Activated T-helper 2 cell treated with anti-CD3 and anti-CD28 coated beads, Interferon-gamma antibody, Interleukin-2, Interleukin-4, amounts not matched to agents 10 μg/mL and 5 μg/mL and 100 μg/mL, durations not matched to agents 14 hours and 24 hours and 36 hours (primary cell): ENCODE results near the gene MLF1. TPM values are rescaled to one million over a fixed set of nuclear protein-coding genes. Genes with fewer than 3 reads are reported as not detected.

ENCODE experiments used
- DNase-seq: peaks from one replicate; pipeline ENCODE4 v3.0.0; 2021; ENCODE audit warnings: low spot score
- H3K27ac Mint-ChIP-seq: one replicate; pipeline ENCODE4 v1.8.0; 2021; ENCODE audit warnings: mixed read lengths
- H3K27me3 Mint-ChIP-seq: one replicate; pipeline ENCODE4 v1.8.0; 2021; ENCODE audit warnings: low read depth, mixed read lengths
- H3K36me3 Mint-ChIP-seq: one replicate; pipeline ENCODE4 v1.8.0; 2021; ENCODE audit warnings: low read depth, mixed read lengths
- H3K4me1 Mint-ChIP-seq: one replicate; pipeline ENCODE4 v1.8.0; 2021; ENCODE audit warnings: low read depth, mixed read lengths
- H3K4me3 Mint-ChIP-seq: one replicate; pipeline ENCODE4 v1.8.0; 2021; ENCODE audit warnings: low read depth, mild to moderate bottlenecking, moderate library complexity, mixed read lengths
- H3K9me3 Mint-ChIP-seq: one replicate; pipeline ENCODE4 v1.8.0; 2021; ENCODE audit warnings: mixed read lengths
- intact Hi-C: fragments of 100-400 bp; cut with micrococcal nuclease; formaldehyde crosslinking; loops from one replicate; pipeline ENCODE4 v1.15.1; 2023
- total RNA-seq: library from RNA; stranded (reverse); gene quantifications from 2 replicates; pipeline ENCODE4 v1.2.3, GENCODE V29; 2022

MLF1 gene
- total RNA-seq, 1 donor from 2014 or later, result 3.4 TPM

- H3K4me1 Mint-ChIP-seq, result peaks cover 5% of the 10 kb centered on the region
- H3K9me3 Mint-ChIP-seq, result peaks cover 8% of the 10 kb centered on the region
- no peak for DNase-seq
- intact Hi-C loops, result no loop called here
- H3K4me3 Mint-ChIP-seq, result no peak overlapping the region
- H3K36me3 Mint-ChIP-seq, result no peaks in the 10 kb centered on the region
- H3K27ac Mint-ChIP-seq, result no peak overlapping the region
- peaks cover 3% of the 10 kb centered on the region for H3K27me3 Mint-ChIP-seq
Measured at GRCh38 chr3:158560979-158561378, 10.0 kb upstream of the MLF1 start.

GRCh38 chr3:158562674-158563073 is 8.3 kb upstream of the MLF1 start:
- H3K36me3 Mint-ChIP-seq, result no peaks in the 10 kb centered on the region
- no peak for DNase-seq
- intact Hi-C loops, result no loop called here
- H3K4me3 Mint-ChIP-seq, result no peak overlapping the region
- peaks cover 3% of the 10 kb centered on the region for H3K4me1 Mint-ChIP-seq
- H3K9me3 Mint-ChIP-seq, result peaks cover 8% of the 10 kb centered on the region
- peaks cover 3% of the 10 kb centered on the region for H3K27me3 Mint-ChIP-seq
- H3K27ac Mint-ChIP-seq, result no peak overlapping the region

- intact Hi-C loops, result no loop called here
- H3K27me3 Mint-ChIP-seq, result peaks cover 3% of the 10 kb centered on the region
Measured at GRCh38 chr3:158563076-158563475, 7.9 kb upstream of the MLF1 start.

GRCh38 chr3:158565076-158565475 is 5.9 kb upstream of the MLF1 start:
- H3K27me3 Mint-ChIP-seq, result peaks cover 12% of the 10 kb centered on the region
- no peak for DNase-seq
- no peaks in the 10 kb centered on the region for H3K36me3 Mint-ChIP-seq
- peaks cover 8% of the 10 kb centered on the region for H3K9me3 Mint-ChIP-seq
- H3K4me3 Mint-ChIP-seq, result no peak overlapping the region
- H3K4me1 Mint-ChIP-seq, result no peaks in the 10 kb centered on the region
- H3K27ac Mint-ChIP-seq, result no peak overlapping the region
- intact Hi-C loops, result no loop called here

More at GRCh38 chr3:158563076-158563475, 7.9 kb upstream of the MLF1 start:
- Mint-ChIP-seq H3K4me1 (peaks cover 3% of the 10 kb centered on the region), H3K36me3 (no peaks in the 10 kb centered on the region), H3K4me3 (no peak overlapping the region), H3K9me3 (peaks cover 8% of the 10 kb centered on the region), H3K27ac (no peak overlapping the region)
- DNase-seq, result no peak

GRCh38 chr3:158568784-158569183 is 2.2 kb upstream of the MLF1 start:
- Mint-ChIP-seq H3K9me3 (peaks cover 8% of the 10 kb centered on the region), H3K36me3 (no peaks in the 10 kb centered on the region), H3K27me3 (peaks cover 23% of the 10 kb centered on the region), H3K4me3 (no peak overlapping the region), H3K4me1 (peaks cover 11% of the 10 kb centered on the region), H3K27ac (no peak overlapping the region)
- DNase-seq, result no peak
- intact Hi-C loops, result no loop called here

GRCh38 chr3:158569794-158570193 is 1.2 kb upstream of the MLF1 start:
- H3K4me3 Mint-ChIP-seq, result no peak overlapping the region
- H3K4me1 Mint-ChIP-seq, result peaks cover 11% of the 10 kb centered on the region
- H3K27me3 Mint-ChIP-seq, result peaks cover 23% of the 10 kb centered on the region
- intact Hi-C loops, result loop anchor here (5.0 to 10.0 kb wide), 2 partner anchors 73 to 225 kb away; partner anchors contain the start of gene GFM1
- no peak overlapping the region for H3K27ac Mint-ChIP-seq
- H3K9me3 Mint-ChIP-seq, result peaks cover 8% of the 10 kb centered on the region
- no peaks in the 10 kb centered on the region for H3K36me3 Mint-ChIP-seq
- no peak for DNase-seq

- DNase-seq, result no peak
- intact Hi-C loops, result loop anchor here (5.0 to 10.0 kb wide), 2 partner anchors 70 to 223 kb away; partner anchors contain the start of gene GFM1
- no peaks in the 10 kb centered on the region for H3K36me3 Mint-ChIP-seq
- peaks cover 11% of the 10 kb centered on the region for H3K4me1 Mint-ChIP-seq
- H3K27me3 Mint-ChIP-seq, result peaks cover 23% of the 10 kb centered on the region
- H3K9me3 Mint-ChIP-seq, result no peaks in the 10 kb centered on the region
- H3K27ac Mint-ChIP-seq, result no peak overlapping the region
- H3K4me3 Mint-ChIP-seq, result no peak overlapping the region
Measured at GRCh38 chr3:158571969-158572765, 1.2 kb downstream of the MLF1 start.

- Mint-ChIP-seq H3K36me3 (no peaks in the 10 kb centered on the region), H3K9me3 (no peaks in the 10 kb centered on the region), H3K27me3 (peaks cover 23% of the 10 kb centered on the region), H3K4me3 (no peak overlapping the region), H3K4me1 (peaks cover 11% of the 10 kb centered on the region), H3K27ac (no peak overlapping the region)
- no peak for DNase-seq
- intact Hi-C loops, result loop anchor here (5.0 to 10.0 kb wide), 2 partner anchors 70 to 222 kb away; partner anchors contain the start of gene GFM1
Measured at GRCh38 chr3:158572766-158573060, 1.7 kb downstream of the MLF1 start.

- no peak for DNase-seq
- Mint-ChIP-seq H3K36me3 (no peaks in the 10 kb centered on the region), H3K4me3 (no peak overlapping the region), H3K4me1 (peaks cover 11% of the 10 kb centered on the region), H3K27ac (no peak overlapping the region), H3K27me3 (peaks cover 26% of the 10 kb centered on the region), H3K9me3 (no peaks in the 10 kb centered on the region)
- intact Hi-C loops, result loop anchor here (5.0 to 10.0 kb wide), 2 partner anchors 69 to 221 kb away; partner anchors contain the start of gene GFM1
Measured at GRCh38 chr3:158573714-158574113, 2.7 kb downstream of the MLF1 start.

- Mint-ChIP-seq H3K36me3 (no peaks in the 10 kb centered on the region), H3K9me3 (no peaks in the 10 kb centered on the region), H3K4me3 (no peak overlapping the region), H3K4me1 (peaks cover 11% of the 10 kb centered on the region), H3K27me3 (peaks cover 19% of the 10 kb centered on the region), H3K27ac (no peak overlapping the region)
- DNase-seq, result no peak
- intact Hi-C loops, result loop anchor here (5.0 to 10.0 kb wide), 2 partner anchors 68 to 220 kb away; partner anchors contain the start of gene GFM1
Measured at GRCh38 chr3:158574646-158575045, 3.7 kb downstream of the MLF1 start.

GRCh38 chr3:158590223-158590622 is 19.2 kb downstream of the MLF1 start:
- no peak for DNase-seq
- Mint-ChIP-seq H3K4me1 (no peaks in the 10 kb centered on the region), H3K36me3 (no peaks in the 10 kb centered on the region)

GRCh38 chr3:158600787-158601186 is 29.8 kb downstream of the MLF1 start:
- Mint-ChIP-seq H3K4me3 (no peak overlapping the region), H3K9me3 (no peaks in the 10 kb centered on the region), H3K27ac (no peak overlapping the region), H3K4me1 (no peaks in the 10 kb centered on the region), H3K36me3 (no peaks in the 10 kb centered on the region), H3K27me3 (no peaks in the 10 kb centered on the region)
- intact Hi-C loops, result no loop called here
- DNase-seq, result no peak

More at GRCh38 chr3:158590223-158590622, 19.2 kb downstream of the MLF1 start:
- intact Hi-C loops, result no loop called here
- Mint-ChIP-seq H3K27me3 (peaks cover 6% of the 10 kb centered on the region), H3K4me3 (no peak overlapping the region), H3K9me3 (no peaks in the 10 kb centered on the region), H3K27ac (no peak overlapping the region)

GRCh38 chr3:158602227-158602626 is 31.2 kb downstream of the MLF1 start:
- Mint-ChIP-seq H3K27ac (no peak overlapping the region), H3K9me3 (no peaks in the 10 kb centered on the region), H3K27me3 (no peaks in the 10 kb centered on the region), H3K36me3 (no peaks in the 10 kb centered on the region), H3K4me3 (no peak overlapping the region), H3K4me1 (no peaks in the 10 kb centered on the region)
- DNase-seq, result no peak
- intact Hi-C loops, result no loop called here
